HG03097 (cell line): ENCODE measurements around the gene PRKCA.
"Not testable (repeated sequence)": the region's sequence is repeated elsewhere in the genome, so short reads cannot be mapped to it uniquely, and the experiment has no call there.

Experiments used
- ATAC-seq: cut with Tn5 transposase; IDR thresholded peaks from one replicate; pipeline ENCODE4 v1.9.1; 2021; ENCODE audit not compliant: unreplicated experiment, low FRiP score

PRKCA gene

DNA sequence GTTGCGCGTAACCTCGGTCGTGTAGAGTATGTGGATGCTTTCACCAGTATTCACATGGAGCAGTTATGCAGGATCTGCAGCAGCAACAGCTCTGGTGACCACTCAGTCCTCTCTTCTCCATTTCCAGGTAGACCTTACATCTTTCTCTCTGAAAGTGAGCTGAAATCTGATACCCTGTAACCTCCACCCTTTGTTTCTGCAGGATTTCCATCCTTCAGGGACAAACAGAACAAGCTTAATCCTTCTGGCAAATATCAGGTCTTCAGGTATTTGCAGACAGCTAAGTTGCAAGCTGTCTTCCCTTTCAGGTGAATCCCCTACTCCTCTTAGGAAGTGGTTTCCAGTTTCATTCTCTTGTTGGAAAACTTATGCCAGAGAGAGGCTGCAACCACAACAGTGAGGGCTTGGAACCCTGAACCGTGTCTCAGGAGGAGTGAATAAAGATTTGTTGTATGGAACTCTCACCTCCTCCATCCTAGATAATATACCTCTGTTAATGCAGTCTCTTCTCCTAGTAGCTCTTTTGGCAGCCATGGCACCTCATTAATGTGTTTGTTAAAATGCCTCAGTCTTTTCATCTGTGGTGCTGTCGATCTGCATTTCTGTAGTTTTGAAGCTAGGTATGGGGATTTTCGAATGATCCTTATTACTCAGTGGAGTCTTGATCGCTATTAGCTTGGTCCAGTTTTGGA is 172.5 kb downstream of the PRKCA start:
- ATAC-seq: no peak

DNA sequence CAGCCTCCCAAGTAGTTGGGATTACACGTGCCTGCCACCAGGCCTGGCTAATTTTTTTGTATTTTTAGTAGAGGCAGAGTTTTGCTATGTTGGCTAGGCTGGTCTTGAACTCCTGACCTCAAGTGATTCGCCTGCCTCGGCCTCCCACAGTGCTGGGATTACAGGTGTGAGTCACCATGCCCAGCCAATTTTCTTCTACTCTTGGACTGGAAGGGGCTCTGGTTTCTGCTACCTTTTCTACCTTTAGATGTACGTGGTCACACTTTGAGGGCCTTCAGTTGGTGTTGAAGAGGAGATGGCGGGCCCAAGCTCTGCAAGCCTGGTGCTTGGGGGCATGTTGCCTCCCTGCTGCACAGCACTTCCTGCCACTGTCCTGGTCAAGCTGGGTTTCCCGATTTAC is 173.6 kb downstream of the PRKCA start:
- no peak for ATAC-seq

DNA sequence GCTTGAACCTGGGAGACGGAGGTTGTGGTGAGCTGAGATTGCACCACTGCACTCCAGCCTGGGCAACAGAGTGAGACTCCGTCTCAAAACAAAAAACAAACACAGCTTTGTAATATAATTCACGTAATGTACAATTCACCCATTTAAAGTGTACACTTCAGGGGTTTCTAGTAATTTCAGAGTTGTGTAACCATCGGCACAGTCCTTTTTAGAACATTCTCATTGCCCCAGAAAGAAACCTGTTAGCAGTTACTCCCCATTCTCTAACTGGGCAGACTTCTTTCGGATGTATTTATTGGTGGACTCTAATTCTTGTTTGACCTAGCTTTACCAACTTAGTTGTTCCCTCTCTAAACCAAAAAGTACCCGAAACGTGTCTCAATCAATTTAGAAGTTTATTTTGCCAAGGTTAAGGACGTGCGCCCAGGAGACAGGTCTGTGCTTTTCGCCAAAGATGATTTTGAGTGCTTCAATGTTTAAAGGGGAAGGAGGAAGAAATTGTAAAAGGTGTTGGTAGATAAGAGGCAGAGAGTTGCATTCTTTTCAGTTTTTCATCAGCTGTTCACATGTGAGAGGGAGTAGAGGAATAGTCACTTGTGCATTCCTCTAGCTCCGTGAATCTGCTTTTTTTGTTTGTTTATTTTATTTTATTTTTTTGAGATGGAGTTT is 175.3 kb downstream of the PRKCA start:
- no peak for ATAC-seq

DNA sequence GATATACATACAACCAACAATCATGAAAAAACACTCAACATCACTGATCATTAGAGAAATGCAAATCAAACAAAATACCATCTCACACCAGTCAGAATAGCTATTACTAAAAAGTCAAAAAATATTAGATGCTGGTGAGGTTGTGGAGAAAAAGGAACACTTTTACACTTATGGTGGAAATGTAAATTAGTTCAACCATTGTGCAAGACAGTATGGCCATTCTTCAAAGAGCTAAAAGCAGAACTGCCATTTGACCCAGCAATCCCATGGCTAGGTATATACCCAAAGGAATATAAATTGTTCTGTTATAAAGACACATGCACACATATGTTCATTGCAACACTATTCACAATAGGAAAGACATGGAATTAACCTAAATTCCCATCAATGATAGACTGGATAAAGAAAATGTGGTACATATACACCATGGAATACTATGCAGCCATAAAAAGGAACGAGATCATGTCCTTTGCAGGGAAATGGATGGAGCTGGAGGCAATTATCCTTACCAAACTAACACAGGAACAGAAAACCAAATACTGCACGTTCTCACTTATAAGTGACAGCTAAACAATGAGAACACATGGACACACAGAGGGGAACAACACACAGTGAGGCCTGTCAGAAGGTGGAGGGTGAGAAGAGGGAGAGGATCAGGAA is 176.9 kb downstream of the PRKCA start:
- not testable (repeated sequence) for ATAC-seq

DNA sequence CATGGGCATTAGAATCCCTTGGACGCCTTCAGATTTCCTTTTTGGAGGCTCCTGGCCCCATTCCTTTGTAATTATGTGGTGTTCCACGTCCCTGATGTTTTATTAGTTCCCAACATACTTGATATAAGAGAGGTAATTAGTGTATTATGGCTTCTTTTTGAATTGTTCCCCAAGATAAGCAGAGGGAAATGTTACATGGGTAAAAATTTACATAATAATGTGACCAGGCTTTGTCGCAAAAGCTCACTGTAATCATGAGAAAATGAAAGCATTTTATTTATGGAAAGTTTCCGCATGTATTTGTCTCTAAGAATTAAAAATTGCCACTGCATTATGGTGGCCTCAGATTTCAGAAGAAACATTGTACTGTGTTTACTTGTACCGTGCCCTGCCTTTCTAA is 177.8 kb downstream of the PRKCA start:
- no peak for ATAC-seq

DNA sequence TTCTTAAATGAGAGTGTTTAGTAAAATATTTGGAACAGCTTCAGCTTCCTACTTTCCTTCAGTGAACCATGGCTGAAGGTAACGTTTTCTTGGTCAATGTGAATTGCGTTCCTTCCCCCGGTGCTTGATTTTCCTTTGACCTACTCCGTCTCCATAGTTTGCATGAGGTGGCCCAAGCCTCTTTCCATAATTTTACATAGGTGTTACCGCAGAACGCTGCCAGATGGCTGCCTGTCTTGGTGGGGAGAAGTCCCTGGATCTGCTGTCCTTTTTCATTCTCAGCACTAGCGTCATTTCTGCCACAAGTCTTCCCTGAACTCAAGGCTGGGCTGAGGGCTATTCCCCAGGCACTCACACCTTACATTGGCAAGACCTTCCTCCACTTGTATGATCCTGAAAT is 178.4 kb downstream of the PRKCA start:
- no peak for ATAC-seq

DNA sequence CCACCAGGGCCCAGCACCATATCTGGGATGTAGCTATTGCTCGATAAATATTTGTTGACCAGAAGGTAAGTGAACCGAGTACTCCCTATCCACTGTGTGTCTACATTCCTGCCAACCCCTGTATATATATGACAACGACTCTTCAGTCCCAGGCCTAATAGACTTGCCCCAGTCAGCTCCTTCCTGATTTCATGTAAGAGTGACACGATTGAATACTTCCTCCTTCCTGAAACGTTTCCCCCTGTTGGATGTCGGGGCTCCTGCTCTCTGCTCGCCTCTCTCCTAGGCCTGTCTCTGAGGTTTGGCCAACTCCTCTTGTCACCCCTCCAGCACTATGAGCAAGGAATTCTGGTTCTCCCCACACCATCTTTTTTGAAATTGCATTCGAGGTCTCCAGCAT is 178.9 kb downstream of the PRKCA start:
- ATAC-seq: no peak

DNA sequence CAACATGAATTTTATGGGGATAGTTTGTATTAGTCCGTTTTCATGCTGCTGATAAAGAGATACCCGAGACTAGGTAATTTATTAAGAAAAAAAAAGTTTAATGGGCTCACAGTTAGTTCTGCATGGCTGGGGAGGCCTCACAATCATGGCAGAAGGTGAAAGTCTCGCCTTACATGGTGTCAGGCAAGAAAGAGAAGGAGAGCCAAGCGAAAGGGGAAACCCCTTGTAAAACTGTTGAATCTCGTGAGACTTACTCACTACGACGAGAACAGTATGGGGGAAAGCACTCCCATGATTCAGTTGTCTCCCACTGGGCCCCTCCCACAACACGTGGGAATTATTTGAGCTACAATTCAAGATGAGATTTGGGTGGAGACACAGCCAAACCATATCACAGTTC is 181.5 kb downstream of the PRKCA start:
- no peak for ATAC-seq

DNA sequence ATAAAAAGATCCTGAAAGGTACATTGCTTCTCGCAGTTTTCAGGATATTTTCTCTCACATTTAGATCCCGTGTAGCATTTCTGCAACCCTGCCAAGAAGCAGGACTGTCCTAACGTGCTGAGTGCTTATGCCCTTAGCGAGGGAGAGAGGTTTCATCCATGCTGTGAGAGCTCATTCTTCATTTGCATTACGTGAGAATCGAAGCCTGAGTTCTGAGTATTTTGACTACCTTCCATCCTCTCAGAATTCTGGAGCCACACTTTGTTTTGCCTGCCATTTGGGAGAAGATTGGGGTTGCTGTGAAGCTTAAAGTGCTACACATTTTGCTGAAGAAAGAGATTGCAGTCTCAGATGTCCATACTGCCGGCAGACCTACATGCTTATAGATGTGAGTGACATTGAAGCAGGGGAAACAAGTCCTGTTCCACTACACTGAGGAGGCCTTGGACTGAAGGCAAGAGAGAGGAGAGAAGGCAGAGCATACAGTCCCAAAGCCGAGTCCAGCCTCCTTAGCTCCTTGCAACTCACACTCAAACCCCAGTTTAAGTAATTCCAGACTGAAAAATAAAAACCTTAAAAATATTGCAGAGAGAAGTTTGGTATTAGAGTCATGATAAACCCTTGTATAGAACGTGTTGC is 183.0 kb downstream of the PRKCA start:
- ATAC-seq: no peak

DNA sequence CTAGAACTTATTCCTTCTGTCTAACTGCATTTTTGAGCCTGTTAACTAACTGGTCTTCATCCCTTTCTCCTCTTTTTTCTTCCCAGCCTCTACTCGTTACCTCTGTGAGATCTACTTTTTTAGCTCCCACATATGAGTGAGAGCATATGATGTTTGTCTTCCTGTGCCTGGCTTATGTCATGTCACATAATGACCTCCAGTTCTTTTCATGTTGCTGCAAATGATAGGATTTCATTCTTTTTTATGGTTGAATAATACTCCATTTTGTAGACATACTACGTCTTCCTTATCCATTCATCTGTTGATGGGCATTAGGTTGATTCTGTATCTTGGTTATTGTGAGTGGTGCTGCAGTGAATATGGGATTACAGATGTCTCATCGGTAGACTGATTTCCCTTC is 184.7 kb downstream of the PRKCA start:
- no peak for ATAC-seq

DNA sequence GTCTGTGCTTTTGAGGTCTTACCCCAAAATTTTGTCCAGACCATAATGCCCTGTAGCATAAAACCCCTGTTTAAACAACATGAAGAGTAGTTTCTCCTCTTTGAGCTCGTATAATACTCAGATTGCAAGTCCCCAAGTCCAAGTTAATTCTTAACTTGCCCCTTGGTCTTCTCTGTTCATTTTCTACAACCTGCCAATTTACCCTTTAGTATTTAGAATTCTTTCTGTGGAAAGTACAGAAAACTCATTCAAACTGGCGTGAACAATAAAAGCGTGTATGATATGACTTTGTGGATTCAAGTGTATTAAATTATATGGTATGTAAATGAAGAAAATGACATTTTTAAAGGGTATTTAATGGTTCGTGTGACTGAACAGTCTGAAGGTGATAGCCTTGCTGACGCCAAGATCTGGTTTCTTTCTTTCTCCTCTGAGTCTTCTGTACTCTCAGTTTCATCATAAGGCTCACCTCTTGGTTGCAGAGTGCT is 185.6 kb downstream of the PRKCA start:
- no peak for ATAC-seq

DNA sequence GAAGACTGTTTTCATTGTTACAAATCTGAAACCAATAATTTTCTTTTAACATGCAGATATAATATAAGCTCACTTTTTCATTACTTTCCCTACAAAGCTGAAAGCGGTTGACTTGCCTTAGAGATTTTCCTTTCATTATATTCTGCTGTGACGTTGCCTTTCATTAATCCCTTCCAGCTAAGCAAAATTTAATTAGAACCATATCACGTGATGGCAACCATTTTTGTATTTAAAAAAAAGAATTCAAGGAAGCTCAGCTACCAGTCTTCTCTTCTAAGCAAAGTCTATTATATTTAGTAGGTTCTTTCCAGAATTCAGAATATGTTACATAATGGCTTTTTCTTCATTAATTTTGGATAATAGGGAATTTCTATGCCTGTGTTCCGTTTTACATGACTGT is 186.5 kb downstream of the PRKCA start:
- ATAC-seq: no peak

DNA sequence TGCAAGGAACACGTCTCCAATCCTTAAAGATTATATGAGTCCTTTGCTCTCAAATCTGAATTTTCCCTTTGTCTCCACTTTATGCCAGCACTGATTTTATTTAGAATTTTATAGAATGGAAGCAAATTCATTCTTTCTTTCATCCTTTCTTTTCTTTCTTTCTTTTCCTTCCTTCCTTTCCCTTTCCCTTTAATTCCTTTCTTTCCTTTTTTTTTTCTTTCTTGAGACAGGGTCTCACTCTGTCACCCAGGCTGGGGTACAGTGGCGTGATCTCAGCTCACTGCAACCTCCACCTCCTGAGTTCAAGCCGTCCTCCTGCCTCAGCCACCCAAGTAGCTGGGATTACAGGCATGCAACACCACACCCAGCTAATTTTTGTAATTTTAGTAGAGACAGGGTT is 187.2 kb downstream of the PRKCA start:
- ATAC-seq: not testable (repeated sequence)

DNA sequence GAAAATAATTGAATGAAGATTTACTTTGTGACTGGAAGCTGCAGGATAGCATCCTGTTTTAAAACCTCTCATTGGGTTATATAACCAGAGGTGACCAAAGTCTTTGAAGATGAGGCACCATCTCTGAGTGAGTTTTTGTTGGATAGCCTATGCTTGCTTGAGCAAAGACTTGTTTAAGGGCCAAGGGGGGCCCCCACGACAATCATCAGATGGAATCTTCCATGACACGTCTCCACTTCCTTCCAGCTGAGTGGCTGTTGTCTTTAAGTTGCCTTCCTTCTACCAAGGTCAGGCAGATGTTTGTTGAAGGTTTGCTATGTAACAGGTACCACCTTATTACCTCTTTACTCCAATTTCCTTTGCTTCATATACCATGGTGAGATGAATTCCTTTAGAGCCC is 188.8 kb downstream of the PRKCA start:
- no peak for ATAC-seq

DNA sequence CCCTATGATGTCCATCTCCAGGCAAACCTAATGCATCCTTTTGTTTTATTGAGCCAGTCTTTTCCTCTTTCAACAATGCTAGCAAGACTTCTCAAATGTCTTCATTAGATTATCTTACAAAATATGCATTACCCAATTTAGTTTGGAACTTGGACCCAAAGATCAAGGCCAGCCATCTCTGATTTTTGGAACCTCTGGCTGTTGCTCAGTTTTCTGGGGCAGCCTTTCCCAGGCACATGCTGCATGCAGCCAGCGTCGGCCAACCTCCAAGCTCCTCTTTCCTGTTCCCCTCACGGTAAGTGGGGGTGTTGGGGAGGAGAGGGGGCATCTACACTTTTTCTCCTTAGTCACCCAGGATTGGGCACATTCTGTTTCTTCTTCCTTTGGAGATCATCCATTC is 189.3 kb downstream of the PRKCA start:
- ATAC-seq: no peak

DNA sequence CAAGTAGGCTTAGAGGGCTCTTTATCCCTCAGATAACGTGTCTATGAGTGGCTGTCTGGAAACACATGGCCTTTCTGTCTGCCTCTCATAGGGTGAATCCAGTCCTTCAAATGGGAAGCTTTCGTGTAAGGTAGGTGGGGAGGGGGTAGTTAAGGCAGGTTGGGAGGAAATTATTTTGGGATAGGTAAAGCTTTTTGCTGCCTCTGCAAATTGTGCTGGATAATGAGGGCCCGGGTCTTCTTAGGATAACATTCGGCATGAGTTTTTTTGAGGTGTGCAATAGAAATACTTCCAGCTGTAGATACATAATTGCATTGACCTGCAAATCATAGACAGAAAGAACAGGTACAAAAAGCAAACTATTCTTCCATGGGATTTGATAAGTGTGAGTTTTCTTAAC is 189.7 kb downstream of the PRKCA start:
- no peak for ATAC-seq

DNA sequence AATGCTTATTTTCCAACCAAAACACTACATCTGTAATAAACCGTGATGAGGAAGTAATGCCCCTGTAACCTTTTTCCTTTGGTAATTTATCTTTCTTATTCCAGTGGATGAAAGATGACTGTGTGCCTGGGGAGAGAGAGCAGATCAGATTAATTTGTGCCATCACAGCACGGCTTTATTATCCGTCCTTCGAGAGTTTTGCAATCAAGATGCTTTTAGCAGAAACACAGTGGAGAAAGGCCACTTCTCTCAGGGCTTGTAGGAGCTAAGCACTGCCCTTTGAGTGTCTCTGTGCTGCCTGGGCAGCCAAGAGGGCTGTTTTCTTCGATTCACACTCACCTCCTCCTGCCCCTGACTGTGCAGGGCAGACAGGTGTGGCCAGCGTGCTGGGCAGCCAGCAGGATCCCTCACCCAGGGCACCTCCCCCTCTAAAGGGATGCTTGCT is 190.2 kb downstream of the PRKCA start:
- no peak for ATAC-seq

DNA sequence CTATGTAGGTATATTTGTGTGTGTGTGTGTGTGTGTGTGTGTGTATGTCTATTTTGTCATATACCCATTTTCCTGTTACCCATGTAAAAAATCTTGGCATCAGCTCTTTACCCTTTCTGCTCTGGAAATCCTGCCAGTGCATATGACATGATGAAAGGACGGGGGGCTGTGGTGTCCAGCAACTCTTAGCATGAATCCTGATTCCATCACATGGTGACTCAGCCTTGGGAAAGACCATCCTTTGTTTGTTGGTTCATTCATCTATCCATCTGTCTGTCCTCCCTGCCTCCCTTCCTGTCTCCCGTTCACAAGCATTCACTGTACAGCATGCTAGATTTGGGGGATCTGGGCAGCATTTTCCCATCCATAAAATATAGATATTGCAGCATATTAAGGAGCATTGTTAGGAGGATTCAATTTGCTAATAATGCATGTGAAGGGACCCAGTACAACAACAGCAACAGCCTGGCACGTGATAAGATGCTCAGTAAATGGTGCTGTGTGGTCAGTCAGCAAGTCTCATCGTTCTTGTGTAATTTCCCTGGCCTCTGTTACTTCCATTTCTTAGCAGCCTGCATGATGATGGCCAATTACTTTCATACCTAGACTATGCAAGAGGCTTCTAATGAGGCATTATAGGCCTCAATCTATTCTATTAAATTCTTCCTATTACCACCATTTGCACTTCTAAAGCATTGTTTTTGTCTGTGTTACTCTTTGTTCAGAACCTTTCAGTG is 191.0 kb downstream of the PRKCA start:
- no peak for ATAC-seq

DNA sequence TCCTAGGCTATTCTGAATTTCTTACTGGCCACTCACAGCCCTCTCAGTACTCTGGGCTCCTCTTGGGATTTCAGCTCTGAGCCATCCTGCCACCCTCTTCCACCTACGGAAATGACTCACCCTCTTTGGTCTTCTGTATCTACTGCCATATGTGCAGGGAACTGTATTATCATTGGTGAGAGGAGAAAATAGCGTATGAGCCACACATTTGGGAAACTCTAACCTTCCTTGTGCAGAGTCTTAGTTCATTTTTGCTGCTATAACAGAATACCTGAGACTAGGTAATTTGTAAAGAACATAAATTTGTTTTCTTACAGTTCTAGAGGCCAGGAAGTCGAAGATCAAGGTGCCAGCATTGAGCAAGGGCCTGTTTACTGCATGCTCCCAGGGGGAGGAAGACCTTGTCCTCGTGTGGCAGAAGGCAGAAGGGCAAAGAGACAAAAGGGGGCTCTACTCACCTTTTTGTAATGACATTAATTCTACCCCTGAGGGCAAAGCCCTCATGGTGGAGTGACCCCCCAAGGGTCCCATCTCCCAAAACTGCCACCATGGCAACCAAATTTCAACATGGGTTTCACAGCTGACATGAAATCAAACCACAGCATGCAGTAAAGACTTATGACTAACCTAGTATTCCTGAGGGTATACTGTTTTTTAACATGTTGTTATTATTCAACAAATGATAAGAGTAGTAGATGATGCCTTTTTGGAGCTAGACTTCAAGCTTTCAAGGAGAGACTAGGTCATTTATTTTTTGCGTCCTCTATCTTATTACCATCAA is 191.8 kb downstream of the PRKCA start:
- no peak for ATAC-seq

DNA sequence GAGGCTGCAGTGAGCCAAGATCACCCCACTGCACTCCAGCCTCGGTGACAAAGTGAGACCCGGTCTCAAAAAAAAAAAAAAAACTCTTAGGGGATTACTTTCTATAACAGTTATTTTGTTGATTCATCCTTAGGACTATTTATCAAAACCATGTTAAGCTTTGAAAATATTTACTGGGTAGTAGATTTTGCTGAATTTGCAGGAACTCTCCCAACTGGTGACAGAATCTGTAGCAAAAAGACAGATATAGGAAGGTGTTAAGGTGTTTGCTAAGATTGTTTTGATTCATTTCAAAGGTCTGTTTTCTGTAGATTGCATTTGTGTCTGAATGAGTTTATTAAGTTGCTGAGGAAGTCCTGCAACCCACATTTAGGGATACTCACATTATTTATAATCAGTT is 192.6 kb downstream of the PRKCA start:
- ATAC-seq: no peak
